ENCODE results near the gene GFOD2. TPM values are rescaled to one million over a fixed set of nuclear protein-coding genes. Genes with fewer than 3 reads are reported as not detected.

Gene GFOD2
- total RNA-seq, 4 donors from 2014 or later, result 9.1 to 24.2 (median 20.8) TPM

- intact Hi-C loops (cut with DNase I), result loop anchor here (5.0 kb wide), 1 partner anchor 144 kb away; the partner anchor contains the start of genes RANBP10 and TSNAXIP1
- no peaks in the 10 kb centered on the region for H3K9me3 ChIP-seq
- peaks cover 40 to 67% (median 58%) of the 10 kb centered on the region in 4 donors for H3K4me1 ChIP-seq
- no peak overlapping the region for H3K27ac ChIP-seq (replicated peaks in 1 of 4)
- 83% methylated on average over 18 of the region's 25 CpGs for WGBS
- TF ChIP-seq POLR2AphosphoS5 (IDR thresholded peaks at IDR 0.05) (no peak), EP300 (IDR thresholded peaks at IDR 0.05) (no peak), CTCF (IDR thresholded peaks at IDR 0.05) (no peak)
- no peak overlapping the region for H3K4me3 ChIP-seq
- DNase-seq (ENCODE audit: extremely low spot score), result no peak
- no peaks in the 10 kb centered on the region for H3K27me3 ChIP-seq
- H3K36me3 ChIP-seq, result peaks cover 0 to 34% (median 20%) of the 10 kb centered on the region in 4 donors
Observed at GRCh38 chr16:67663151-67663876, 55.8 kb downstream of the GFOD2 start.

GRCh38 chr16:67662653-67663010, 56.5 kb downstream of the GFOD2 start:
- peaks cover 34 to 61% (median 53%) of the 10 kb centered on the region in 4 donors for H3K4me1 ChIP-seq
- no peak for TF ChIP-seq POLR2A (IDR thresholded peaks at IDR 0.05; ENCODE audit: low read depth)
- no peak for TF ChIP-seq CTCF (IDR thresholded peaks at IDR 0.05)
- TF ChIP-seq EP300 (IDR thresholded peaks at IDR 0.05), result no peak
- TF ChIP-seq POLR2AphosphoS5 (IDR thresholded peaks at IDR 0.05), result no peak
- H3K36me3 ChIP-seq, result peaks cover 0 to 40% (median 26%) of the 10 kb centered on the region in 4 donors
- H3K9me3 ChIP-seq, result no peaks in the 10 kb centered on the region
- intact Hi-C loops (cut with DNase I), result loop anchor here (5.0 kb wide), 1 partner anchor 145 kb away; the partner anchor contains the start of genes RANBP10 and TSNAXIP1
- DNase-seq (ENCODE audit: extremely low spot score), result no peak
- H3K27me3 ChIP-seq, result no peaks in the 10 kb centered on the region
- no peak overlapping the region for H3K4me3 ChIP-seq
- no peak overlapping the region for H3K27ac ChIP-seq (replicated peaks in 1 of 4)

GRCh38 chr16:67661886-67662652, 57.0 kb downstream of the GFOD2 start:
- Histone ChIP-seq H3K9me3 (no peaks in the 10 kb centered on the region), H3K4me3 (no peak overlapping the region), H3K27ac (replicated peaks in 1 of 4) (peak overlapping the region in 2 of 4 donors; percentile 95 to 98), H3K27me3 (no peaks in the 10 kb centered on the region), H3K4me1 (peaks cover 28 to 56% (median 47%) of the 10 kb centered on the region in 4 donors), H3K36me3 (peaks cover 0 to 46% (median 32%) of the 10 kb centered on the region in 4 donors)
- no peak for DNase-seq (ENCODE audit: extremely low spot score)
- WGBS, result 91% methylated on average over 26 of the region's 34 CpGs
- intact Hi-C loops (cut with DNase I), result loop anchor here (5.0 kb wide), 1 partner anchor 145 kb away; the partner anchor contains the start of genes RANBP10 and TSNAXIP1
- no peak for TF ChIP-seq POLR2AphosphoS5 (IDR thresholded peaks at IDR 0.05)
- no peak for TF ChIP-seq POLR2A (IDR thresholded peaks at IDR 0.05; ENCODE audit: low read depth)
- TF ChIP-seq CTCF (IDR thresholded peaks at IDR 0.05), result no peak
- TF ChIP-seq EP300 (IDR thresholded peaks at IDR 0.05), result no peak

- Histone ChIP-seq H3K9me3 (no peaks in the 10 kb centered on the region), H3K27ac (replicated peaks in 1 of 4) (peak overlapping the region; percentile 95 to 99 (median 98)), H3K36me3 (peaks cover 0 to 53% (median 36%) of the 10 kb centered on the region in 4 donors), H3K4me3 (peak overlapping the region; percentile 74 to 96 (median 85)), H3K27me3 (no peaks in the 10 kb centered on the region), H3K4me1 (peaks cover 26 to 49% (median 41%) of the 10 kb centered on the region in 4 donors)
- DNase-seq (ENCODE audit: extremely low spot score), result no peak
- 12% methylated on average over 35 of the region's 39 CpGs for WGBS
- intact Hi-C loops (cut with DNase I), result loop anchor here (5.0 kb wide), 1 partner anchor 146 kb away; the partner anchor contains the start of genes RANBP10 and TSNAXIP1
- TF ChIP-seq POLR2AphosphoS5 (IDR thresholded peaks at IDR 0.05) (no peak), POLR2A (IDR thresholded peaks at IDR 0.05; ENCODE audit: low read depth) (no peak), CTCF (IDR thresholded peaks at IDR 0.05) (peak in 1 of 3 experiments; percentile 1), EP300 (IDR thresholded peaks at IDR 0.05) (no peak)
Observed at GRCh38 chr16:67661101-67661761, 57.9 kb downstream of the GFOD2 start.
